NCI-H82 treated with DMSO at 0.1 percent for 48 hours (cell line): Measurements from ENCODE around the gene CCDC197.

Experiments
- DNase-seq: peaks from one replicate; lab custom pipeline; 2025; ENCODE audit not compliant: unreplicated experiment; lab: John Stamatoyannopoulos, UW

Gene CCDC197

GRCh38 chr14:93960774-93961438 is 36.2 kb upstream of the CCDC197 start:
- DNase-seq, result no peak

DNA sequence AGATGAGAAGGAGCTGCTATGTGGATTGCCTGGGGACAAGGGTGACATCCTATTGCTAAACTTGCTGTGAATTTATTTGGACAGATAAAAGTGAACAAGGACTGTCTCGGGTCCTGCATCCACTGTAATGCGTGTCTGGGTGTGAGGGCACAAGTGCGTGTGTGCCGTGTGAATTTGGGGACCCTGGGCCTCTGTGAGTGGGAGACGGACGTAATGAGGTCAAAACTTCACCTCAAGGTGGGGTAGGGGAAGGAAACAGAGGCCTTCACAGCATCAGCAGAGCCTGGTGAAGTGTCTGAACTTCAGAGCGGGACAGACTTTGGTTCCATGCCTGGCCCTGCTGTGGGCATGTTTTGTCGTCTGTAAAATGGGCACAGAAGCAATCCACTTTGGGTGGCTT is 35.5 kb upstream of the CCDC197 start:
- DNase-seq, result no peak

- peak; percentile 33 for DNase-seq
These were observed 34.1 kb upstream of the CCDC197 start for GRCh38 chr14:93962701-93963601.

DNA sequence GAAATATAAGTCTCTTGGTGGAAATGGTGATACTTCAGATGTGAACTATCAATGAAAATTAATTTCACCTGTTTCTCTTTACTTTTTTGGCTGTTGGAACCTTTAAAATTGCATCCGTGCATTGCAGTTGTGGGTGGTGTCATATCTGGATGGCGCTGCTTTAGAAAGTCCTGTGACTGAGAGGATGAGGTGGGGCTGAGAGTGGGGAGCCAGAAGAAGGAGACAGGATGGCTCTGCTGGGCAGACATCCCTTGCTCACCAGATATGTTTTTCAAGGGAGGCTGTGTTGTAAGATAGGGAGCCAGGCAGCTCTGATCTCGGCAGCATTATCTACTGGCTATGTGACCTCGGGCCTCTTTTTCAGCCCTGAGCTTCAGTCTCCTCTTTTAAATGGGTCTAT is 33.4 kb upstream of the CCDC197 start:
- DNase-seq, result no peak

DNA sequence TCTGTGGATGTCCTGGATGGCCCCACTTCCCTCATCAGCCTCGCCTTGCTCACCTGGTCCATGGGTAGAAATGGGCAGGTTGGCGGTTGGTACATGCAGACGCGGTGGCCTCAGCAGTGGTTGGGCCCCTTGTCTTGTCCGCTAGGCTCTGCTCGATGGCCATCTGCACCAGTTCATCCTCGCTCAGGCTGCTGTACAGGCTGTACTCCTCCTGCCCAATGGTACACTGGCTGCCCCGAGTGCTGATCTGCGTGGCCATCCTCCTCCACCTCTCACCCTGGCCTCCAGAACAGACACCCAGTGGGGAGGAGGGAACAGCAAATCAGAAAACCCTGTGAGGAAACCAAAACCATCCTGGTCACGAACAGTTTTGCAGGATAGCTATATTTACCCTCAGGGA is 32.8 kb upstream of the CCDC197 start:
- no peak for DNase-seq

DNA sequence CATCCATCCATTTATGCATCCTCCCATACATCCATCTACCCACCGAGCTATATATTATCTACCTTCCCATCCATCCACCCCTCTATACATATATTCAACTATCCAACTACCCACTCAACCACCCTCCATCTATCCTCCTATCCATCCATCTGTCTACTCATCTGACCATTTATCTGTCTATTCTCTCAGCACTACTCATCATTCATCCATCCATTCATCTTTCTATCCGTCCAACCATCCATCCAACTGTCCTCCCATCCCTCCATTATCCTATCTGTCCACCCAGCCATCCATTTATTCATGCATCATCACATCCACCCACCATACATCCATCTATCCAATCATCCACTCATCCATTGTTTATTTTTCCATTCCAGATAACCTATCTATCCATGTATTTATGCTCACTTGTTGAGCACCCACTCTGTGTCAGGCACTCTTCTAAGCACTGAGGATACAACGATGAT is 32.2 kb upstream of the CCDC197 start:
- no peak for DNase-seq

DNA sequence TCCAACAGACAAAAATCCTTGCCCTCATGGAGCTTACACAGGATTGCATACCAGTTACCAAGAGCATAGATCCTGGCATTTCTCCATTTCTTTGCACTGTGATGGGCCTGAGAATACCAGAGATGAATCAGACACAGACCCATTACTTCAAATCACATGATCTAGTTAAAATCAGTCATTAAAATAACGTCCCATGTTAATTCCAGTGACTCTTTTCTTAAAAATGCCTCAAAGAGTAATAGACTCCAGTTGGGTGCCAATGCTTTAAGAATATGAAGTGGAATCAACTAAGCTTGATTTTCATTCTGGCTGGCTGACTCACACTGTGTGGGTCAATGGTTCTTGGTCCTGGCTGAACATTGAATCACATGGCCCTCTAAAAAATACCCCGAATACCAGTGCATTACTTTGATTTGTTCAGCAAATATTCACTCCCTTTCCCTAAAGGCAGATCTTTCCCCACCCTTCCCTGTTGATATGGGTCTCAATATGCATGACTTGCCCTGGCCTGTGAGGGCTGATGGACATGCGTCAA is 31.7 kb upstream of the CCDC197 start:
- DNase-seq, result no peak

DNA sequence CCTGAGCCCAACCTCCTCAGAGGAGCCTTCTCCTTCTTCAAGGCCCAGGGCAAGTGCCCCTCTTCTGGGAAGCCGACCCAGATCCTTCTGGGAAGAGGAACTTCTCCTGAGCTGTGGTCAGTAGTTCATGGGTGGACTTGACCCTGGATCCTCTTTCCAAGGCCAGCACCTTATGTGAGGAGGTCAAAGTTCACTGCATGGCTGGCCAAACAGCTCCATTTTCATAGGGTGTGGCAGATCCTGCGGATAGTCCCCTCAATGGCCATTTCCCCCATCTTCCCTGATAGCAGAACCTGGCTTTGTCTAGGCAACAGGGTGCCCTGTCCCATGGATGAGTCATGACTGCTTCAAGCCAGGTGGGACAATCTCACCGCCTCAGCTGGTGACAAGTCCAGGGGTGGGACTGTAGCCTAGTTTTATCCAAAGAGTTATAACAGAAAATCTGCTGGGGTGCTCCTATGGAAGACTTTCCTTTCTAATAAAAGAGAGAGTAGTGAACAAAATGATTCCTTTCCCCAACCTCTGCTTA is 31.1 kb upstream of the CCDC197 start:
- no peak for DNase-seq

DNA sequence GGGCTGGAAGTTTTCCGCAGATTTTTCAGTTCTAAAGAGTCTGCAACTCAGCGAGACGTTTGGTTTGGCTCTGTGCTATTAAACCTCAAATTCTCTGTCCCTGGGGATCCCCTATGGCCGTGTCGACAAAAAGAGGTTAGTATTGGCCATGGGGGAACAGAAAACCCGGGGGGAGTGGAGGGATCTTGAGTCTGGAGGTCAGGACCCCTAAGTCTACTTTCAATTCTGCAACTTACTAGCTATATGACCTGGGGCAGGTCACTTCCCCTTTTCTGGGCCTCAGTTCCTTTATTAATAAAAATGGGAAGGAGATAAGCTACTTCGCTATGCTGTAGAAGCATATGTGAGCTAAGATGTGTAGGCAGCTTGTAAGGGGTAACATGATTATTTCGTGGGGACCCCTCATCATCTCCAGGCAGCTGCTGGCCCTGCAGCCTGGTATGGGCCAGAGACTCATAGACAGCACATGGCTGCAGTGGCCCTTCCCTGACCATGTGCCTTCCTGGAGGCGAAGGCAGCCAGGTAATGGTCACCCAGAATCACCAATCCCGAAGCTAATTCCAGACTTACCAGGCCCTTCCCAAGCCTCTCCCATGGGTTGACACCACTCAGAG is 29.4 kb upstream of the CCDC197 start:
- no peak for DNase-seq

GRCh38 chr14:93969082-93969828 is 27.8 kb upstream of the CCDC197 start:
- DNase-seq, result no peak

DNA sequence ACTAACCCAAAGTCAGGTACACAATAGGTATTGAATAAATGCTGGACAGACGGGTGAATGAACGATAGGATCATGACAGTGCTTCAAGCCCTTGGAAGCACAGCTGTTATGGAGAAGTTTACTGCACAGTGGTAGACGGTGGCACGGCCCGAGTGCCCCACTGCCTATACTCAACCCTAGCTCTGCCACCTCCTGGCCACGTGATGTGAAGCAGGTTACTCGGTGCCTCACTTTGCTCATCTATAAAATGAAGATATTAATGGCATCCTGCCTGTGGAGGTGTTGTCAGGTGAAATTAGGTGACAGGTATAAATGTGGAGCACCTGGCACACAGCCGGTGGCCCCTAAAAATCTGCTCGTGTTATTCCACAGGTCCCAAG is 26.5 kb upstream of the CCDC197 start:
- no peak for DNase-seq

- peak; percentile 48 for DNase-seq
These were observed 26.0 kb upstream of the CCDC197 start for GRCh38 chr14:93970965-93971634.

DNA sequence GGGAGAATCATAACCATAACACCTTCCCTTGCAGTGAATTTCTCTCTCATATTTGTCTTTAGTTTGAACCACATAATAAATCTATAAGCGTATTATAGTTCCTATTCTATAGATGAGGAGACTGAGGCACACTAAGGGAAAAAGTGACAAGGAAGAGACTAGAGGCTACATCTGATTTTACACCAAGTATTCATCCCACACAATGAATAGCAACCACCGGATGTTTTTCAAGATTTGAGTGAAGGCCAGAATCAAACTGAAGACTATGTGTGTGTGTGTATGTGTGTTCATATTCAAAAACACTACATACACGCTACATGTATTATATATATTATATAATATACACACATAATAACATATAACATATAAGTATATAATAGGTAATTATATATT is 25.5 kb upstream of the CCDC197 start:
- DNase-seq, result no peak

- DNase-seq, result no peak
These were observed 24.4 kb upstream of the CCDC197 start for GRCh38 chr14:93972618-93973205.

GRCh38 chr14:93973607-93974006 is 23.5 kb upstream of the CCDC197 start:
- no peak for DNase-seq

DNA sequence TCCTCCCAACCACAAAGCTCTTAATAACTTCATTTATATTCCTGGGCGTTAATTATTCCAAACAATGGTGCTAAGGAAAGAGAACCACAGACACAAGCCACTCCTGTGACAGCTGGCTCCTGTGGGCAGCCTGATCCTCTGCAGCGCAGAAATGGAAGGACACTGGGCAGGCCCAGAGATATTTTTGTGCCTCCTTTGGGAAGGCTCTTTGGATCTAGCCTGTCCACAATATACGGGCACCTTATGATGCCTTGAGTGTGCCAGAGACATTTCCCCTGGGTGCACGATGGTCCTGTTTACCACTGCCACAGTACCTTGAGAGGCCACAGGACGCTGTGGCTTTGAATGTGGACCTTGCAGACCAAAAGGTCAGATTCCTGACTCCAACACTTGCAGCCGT is 22.8 kb upstream of the CCDC197 start:
- DNase-seq, result no peak

GRCh38 chr14:93974833-93975232 is 22.3 kb upstream of the CCDC197 start:
- DNase-seq, result no peak

DNA sequence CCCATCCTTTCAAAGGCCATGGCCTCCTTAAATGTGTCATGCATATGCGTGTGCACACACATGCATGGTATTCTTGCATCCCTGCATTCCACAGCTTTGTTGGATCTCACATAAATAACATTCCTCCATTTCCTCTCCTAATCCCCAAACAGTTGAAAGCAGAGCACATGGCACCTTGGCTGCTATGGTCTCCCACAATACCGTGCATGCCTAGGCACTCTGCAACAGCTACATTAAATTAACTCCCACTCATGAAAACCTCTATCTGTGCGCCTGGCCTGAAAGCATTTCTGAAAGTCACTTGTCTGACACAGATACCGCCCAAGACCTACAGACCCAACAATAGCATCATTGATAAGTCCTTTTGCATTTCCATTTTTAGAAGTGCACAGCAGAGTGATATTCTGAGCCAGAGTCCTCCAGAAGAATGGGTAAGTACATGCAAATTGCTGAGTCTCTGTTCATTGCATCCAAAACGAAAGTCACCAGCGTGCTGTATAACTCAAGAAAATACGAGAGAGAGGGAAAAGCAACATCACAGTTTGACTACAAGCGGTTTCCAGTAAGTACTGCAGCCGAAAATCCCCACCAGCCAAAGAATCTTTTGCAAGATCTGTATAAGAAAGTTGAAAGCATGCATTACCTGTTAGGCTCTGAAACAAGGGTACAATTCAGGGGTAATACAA is 21.2 kb upstream of the CCDC197 start:
- DNase-seq, result no peak

DNA sequence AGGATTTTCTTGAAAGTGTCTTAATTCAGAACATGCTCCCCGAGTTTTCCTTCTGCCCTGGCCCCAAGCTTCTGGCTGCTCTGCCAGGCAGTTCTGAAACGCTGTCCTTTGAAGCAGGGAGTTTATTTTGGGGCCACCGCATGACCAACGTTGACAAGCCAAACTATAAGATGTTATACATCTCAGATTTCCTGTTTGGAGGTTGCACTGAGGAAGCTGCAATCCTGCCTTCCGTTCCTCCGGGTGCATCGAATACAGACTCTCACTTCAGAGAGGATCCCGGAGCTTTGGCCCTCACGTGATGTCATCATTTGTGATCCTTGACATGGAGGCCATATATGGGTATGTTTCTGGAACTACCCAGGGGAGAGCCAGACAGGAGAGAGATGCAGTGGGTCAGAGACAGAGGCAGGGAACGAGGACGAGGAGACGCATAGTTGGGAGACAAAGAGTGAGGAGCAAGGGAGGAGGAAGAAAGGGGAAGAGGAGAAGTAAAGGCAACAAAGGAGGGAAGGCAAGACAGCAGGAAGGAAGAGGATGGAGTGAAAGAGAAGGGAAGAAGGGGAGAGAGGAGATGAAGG is 20.5 kb upstream of the CCDC197 start, which contains the start of gene ASB2:
ASB2 (minus strand) TSS at position 94 of the 581 bp plus-strand sequence. CDS start 12,031 bp downstream, outside the sequence.
- DNase-seq, result no peak
